PFSK-1 (cell line): ENCODE data around the gene IRF2.

ENCODE experiments used
- FOXP2 ChIP-seq: optimal IDR thresholded peaks from 2 replicates; pipeline ENCODE3; 2011; ENCODE audit warnings: borderline replicate concordance, control low read depth, inconsistent platforms; ENCODE audit not compliant: insufficient read depth; ENCODE audit errors: extremely low read length, extremely low read depth
- POLR2AphosphoS5 ChIP-seq: IDR thresholded peaks from 2 replicates; pipeline ENCODE4 v1.6.1; 2012; ENCODE audit warnings: low read depth, mild to moderate bottlenecking, control low read depth, low read length, moderate library complexity
- SIN3A ChIP-seq: IDR thresholded peaks from 2 replicates; pipeline ENCODE4 v1.6.1; 2012; ENCODE audit warnings: mild to moderate bottlenecking, low read length, moderate library complexity, borderline replicate concordance; ENCODE audit not compliant: insufficient read depth
- TAF1 ChIP-seq: IDR thresholded peaks from 2 replicates; pipeline ENCODE4 v1.6.1; 2012; ENCODE audit warnings: low read length, control low read depth, borderline replicate concordance; ENCODE audit not compliant: insufficient read depth
- TF ChIP-seq, protein P1 (sequence below), 2 experiments: IDR thresholded peaks; 2 replicates each; pipeline versions ENCODE4 v1.6.1 to v1.8.0; 2011 to 2012; ENCODE audit warnings: low read depth in 2 of 2, low read length in 2 of 2, control low read depth in 1 of 2, inconsistent platforms in 1 of 2, mild to moderate bottlenecking in 1 of 2, moderate library complexity in 1 of 2; ENCODE audit not compliant: insufficient read depth in 1 of 2

IRF2 gene

DNA sequence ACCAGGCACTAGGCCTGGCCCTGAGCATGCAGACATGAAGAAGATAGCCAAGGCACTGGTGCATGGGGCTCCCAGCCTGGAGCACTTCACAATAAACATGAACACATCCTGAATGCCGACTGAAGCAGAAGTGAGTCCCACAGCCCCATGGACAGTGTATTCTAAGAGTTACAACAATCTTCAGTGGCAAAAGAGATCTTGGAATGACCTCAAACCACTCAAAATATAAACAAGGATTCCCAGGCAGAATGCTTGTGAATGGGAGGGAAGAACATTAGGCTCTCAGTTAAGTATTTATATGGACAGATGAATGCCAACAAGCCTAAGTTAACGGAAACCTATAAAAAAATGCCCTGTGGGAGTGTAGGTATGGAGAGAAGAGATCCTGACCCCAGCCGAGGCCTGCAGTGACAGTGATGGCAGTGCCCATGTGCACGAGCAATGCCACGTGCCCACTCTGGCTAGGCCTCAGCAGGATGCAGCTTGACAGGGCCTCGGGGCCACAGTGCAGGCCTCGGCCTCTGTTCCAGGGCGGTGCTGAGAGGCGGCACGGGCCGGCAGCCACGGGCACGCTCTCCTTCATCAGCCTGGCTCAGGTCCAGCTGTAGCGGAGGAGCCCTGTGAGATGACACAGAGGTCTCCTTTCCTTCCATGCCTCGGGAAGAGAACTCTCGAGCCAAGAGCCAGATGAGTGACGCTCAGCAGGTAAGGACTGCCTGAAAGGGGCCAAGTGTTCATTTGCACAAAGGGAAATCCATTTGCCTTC lies 49.2 kb downstream of the IRF2 start:
- TF ChIP-seq TAF1 (no peak), POLR2AphosphoS5 (no peak), SIN3A (no peak), FOXP2 (no peak)
- TF ChIP-seq, protein P1, sequence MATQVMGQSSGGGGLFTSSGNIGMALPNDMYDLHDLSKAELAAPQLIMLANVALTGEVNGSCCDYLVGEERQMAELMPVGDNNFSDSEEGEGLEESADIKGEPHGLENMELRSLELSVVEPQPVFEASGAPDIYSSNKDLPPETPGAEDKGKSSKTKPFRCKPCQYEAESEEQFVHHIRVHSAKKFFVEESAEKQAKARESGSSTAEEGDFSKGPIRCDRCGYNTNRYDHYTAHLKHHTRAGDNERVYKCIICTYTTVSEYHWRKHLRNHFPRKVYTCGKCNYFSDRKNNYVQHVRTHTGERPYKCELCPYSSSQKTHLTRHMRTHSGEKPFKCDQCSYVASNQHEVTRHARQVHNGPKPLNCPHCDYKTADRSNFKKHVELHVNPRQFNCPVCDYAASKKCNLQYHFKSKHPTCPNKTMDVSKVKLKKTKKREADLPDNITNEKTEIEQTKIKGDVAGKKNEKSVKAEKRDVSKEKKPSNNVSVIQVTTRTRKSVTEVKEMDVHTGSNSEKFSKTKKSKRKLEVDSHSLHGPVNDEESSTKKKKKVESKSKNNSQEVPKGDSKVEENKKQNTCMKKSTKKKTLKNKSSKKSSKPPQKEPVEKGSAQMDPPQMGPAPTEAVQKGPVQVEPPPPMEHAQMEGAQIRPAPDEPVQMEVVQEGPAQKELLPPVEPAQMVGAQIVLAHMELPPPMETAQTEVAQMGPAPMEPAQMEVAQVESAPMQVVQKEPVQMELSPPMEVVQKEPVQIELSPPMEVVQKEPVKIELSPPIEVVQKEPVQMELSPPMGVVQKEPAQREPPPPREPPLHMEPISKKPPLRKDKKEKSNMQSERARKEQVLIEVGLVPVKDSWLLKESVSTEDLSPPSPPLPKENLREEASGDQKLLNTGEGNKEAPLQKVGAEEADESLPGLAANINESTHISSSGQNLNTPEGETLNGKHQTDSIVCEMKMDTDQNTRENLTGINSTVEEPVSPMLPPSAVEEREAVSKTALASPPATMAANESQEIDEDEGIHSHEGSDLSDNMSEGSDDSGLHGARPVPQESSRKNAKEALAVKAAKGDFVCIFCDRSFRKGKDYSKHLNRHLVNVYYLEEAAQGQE (IDR thresholded peaks at IDR 0.05; ENCODE audit: insufficient read depth in 1 of 2, low read depth in 2 of 2, low read length in 2 of 2), result no peak

DNA sequence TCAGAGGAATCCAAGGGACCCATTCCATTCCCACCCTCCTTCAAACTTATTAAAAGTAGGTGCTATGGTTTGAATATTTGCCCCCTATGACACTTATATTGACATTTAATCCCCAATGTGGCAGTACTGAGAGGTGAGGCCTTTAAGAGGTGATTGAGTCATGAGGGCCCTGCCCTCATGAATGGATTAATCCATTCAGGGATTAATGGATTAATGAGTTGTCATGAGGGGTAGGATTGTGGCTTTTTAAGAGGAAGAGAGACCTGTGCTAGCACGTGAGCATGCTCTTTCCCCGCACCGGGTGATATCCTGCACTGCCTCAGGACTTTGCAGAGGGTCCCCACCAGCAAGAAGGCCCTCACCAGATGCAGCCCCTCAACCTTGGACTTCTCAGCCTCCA lies 50.1 kb downstream of the IRF2 start:
- TF ChIP-seq TAF1 (no peak), SIN3A (no peak), FOXP2 (no peak), POLR2AphosphoS5 (no peak)
- TF ChIP-seq, protein P1 (IDR thresholded peaks at IDR 0.05; ENCODE audit: insufficient read depth in 1 of 2, low read depth in 2 of 2, low read length in 2 of 2), result no peak

DNA sequence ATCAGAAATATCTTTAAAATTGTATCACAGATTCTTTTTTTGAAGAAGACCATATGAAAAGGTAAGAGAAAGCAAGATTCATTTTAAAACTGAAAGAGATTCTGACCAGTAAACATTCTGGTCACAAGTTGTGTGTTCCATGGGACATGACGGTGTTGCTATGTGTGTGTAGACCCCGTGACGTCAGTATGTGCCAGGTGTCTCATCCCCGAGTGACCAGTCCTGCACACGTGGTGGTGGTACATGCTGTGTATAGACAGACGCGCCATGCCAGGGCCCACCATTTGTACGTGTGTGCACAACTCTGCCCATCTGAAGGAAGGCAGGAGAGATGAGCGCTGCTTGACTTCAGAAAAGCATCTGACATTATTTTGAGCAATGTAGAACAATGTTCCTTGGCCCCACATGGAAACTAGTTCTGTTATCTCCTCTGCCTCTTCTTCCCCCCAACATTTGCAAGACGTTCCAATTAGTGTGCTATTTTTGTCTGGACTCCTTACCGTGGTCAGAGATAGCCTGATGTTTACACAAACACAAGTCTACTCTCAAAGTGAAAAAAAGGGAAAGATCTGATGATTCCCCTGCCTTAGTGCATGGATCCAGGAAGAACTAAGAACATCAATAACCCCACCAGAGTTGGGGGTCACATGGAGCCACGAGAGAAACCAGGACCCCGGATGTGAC lies 51.2 kb downstream of the IRF2 start:
- TF ChIP-seq SIN3A (no peak), TAF1 (no peak), FOXP2 (no peak), POLR2AphosphoS5 (no peak)
- TF ChIP-seq, protein P1 (IDR thresholded peaks at IDR 0.05; ENCODE audit: insufficient read depth in 1 of 2, low read depth in 2 of 2, low read length in 2 of 2), result no peak

DNA sequence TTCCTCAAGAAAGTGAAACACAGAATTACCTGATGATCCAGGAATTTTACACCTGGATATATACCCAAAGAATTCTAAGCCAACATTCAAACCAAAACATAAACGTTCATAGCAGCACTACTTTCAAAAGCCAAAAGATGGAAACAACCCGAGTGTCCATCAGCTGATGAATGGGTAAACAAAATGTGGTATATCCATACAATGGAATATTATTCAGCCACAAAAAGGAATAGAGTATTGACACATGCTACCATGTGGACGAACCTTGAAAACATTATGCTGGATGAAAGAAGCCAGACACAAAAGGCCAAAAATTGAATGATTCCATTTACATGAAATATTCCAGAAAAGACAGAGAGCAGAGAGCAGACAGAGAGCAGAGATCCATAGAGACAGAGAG lies 52.0 kb downstream of the IRF2 start:
- TF ChIP-seq, protein P1 (IDR thresholded peaks at IDR 0.05; ENCODE audit: insufficient read depth in 1 of 2, low read depth in 2 of 2, low read length in 2 of 2), result no peak

DNA sequence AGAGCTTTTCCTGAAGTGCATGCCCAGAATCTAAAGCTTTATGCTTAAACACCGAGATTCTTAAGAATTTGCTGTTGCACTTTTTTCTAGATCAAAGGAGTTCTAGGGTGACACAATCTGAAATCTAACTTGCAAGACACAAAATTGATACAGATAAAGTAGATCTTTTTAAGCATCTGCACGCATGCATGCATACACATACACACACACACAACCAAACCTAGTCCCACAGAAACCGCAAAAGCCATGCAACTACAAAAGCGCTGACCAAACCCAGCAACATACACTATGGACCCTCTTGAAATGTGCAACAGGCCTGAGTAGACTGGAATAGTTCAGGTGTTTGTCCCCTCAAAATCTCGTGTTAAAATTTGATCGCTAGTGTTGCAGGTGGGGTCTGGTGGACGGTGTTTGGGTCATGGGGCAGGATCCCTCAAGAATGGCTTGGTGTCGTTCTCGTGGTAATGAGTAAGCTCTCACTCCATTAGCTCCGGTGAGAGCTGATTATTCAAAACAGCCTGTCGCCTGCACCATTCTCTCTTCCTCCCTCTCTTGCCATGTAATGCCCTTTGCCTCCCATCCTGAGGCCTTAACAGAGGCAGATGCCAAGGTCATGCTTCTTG lies 52.7 kb downstream of the IRF2 start:
- TF ChIP-seq POLR2AphosphoS5 (no peak), TAF1 (no peak), SIN3A (no peak), FOXP2 (no peak)
- TF ChIP-seq, protein P1 (IDR thresholded peaks at IDR 0.05; ENCODE audit: insufficient read depth in 1 of 2, low read depth in 2 of 2, low read length in 2 of 2), result no peak
